SH-SY5Y (cell line): ENCODE results near the gene PDZD2.

Experiments
- GATA2 ChIP-seq: IDR thresholded peaks from 2 replicates; pipeline ENCODE4 v1.6.1; 2011; ENCODE audit warnings: mild to moderate bottlenecking, low read depth, low read length
- GATA3 ChIP-seq: IDR thresholded peaks from 2 replicates; pipeline ENCODE4 v1.6.1; 2011; ENCODE audit warnings: low read depth, mild to moderate bottlenecking, low read length, moderate library complexity

DNA sequence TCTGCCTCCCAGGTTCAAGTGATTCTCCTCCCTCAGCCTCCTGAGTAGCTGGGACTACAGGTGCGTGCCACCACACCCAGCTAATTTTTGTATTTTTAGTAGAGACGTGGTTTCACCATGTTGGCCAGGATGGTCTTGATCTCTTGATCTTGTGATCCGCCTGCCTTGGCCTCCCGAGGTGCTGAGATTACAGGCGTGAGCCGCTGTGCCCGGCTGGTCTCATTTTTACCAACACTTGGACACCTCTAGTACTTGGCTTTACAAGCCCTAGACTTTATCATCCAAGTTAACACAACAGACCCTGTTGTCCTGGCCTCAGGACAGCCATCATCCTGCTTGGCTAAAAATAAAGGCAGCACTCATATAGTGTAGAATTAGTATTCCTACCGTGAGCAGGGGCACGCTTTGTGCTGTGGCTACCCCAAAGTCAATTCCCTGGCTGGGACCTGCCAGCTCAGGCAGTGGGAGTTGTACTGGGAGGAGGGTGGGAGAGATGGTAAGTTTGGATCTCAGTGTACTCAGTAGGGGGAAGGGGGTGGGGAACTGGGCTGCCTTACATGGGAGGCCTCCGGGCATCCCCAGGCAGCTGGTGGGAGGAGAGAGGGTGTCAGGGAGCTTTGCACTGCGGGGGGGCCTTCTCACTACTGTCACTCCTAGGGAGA is 6.6 kb downstream of the PDZD2 start:
- no peak for TF ChIP-seq GATA2
- no peak for TF ChIP-seq GATA3
